A204.1 (cell line): ENCODE data around the gene PARVB.

Experiments
- FAIRE-seq: peaks from 2 replicates; lab custom pipeline; 2012; peaks lifted over from hg19 to GRCh38; lab: Jason Lieb, UNC

The PARVB gene

GRCh38 chr22:44111562-44112155 lies 87.6 kb downstream of the PARVB start:
- FAIRE-seq = no peak

DNA sequence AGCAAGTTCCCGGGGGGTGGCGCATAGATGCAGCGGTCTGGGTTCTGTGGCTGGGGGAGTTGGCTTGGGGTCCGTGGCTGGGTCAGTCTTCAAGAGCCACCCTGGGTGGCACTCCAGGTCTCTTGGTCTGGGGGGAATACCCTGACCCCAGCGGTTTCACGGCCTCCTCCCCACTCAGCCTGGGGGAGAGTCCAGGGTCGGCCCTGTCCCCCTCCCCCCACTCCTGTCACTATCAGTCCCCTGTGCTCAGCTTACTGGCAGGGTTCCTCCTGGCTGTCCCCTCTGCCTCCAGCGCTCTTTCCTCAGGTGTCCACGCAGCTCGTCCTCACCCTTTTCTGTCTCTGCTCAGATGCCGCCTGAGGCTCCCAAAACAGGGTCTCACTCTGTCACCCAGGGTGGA lies 88.1 kb downstream of the PARVB start:
- no peak for FAIRE-seq

DNA sequence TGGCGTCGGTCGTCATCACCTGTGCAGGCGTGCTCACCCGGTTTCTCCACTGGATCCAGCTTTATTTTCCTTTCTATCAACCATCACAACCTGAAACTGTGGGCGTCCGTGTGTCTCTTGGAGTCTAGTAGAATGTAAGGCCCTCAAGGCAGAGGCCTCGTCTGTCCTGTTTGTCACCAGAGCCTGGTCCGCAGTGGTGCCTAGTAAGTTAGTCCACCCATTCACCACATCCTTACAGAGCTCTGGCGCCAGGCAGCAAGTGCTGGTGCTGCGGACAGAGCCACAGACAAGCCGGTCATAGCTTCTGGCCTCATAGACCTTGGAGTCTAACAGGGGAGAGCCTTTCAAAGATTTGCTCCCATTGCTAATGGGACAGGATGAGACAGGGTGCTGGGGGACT lies 92.2 kb downstream of the PARVB start:
- FAIRE-seq = no peak

- no peak for FAIRE-seq
Observed at GRCh38 chr22:44116755-44117684, 92.9 kb downstream of the PARVB start.

- FAIRE-seq = no peak
Observed at GRCh38 chr22:44117746-44118145, 93.6 kb downstream of the PARVB start.

GRCh38 chr22:44118645-44119315 lies 94.7 kb downstream of the PARVB start:
- no peak for FAIRE-seq

DNA sequence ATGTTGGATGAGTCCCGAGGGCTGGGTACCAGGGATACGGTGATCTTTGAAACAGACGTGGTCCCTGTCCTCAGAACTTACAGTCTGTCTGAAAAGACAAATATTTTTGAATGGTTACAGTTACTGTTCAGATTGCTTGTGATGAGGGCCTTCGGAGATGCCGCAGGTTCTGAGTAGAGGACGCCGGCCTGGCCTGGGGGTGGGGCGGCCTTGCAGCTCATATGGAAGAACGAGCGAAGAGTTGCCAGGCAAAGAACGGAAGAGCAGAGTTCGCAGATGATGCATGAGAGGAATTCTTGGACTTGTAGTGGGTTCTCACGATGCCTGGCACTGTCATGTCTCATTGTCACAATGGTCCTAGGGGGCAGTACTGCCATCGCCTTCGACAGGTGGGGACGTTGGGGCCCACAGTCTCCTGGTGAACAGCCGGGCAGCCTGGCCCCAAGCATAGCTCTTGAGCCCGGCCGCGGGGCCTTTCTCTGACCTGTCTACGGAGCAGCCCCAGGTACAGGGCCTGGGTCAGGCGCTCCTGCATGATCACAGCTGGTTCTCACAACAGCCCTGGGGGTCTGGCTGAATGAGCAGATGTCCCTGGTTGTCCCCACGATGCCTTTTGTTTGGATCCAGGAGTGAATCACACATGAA lies 95.7 kb downstream of the PARVB start:
- FAIRE-seq = no peak

GRCh38 chr22:44120314-44120704 lies 96.2 kb downstream of the PARVB start:
- no peak for FAIRE-seq

- FAIRE-seq = no peak
Observed at GRCh38 chr22:44125421-44125820, 101.3 kb downstream of the PARVB start.

- no peak for FAIRE-seq
Observed at GRCh38 chr22:44126807-44127206, 102.7 kb downstream of the PARVB start.

DNA sequence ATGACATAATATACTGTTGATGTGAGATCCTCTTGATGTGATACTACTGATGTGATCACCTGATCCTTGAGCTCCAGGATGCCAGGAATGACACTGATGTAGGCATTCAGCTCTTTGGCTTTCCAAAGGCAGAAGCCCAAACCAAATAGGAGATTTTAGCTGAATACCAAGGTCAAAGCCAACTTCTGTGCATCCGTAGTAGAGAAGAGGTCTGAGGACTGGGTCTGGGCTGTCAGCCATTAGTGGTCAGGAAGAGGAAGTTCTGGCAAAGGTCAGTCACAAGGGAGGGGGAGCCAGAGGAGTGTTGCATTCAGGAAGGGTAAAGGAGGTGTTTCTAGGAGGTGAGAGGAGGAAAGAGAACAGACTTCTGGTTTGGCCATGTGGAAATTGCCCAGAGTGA lies 103.3 kb downstream of the PARVB start:
- no peak for FAIRE-seq

GRCh38 chr22:44128958-44129618 lies 105.0 kb downstream of the PARVB start:
- no peak for FAIRE-seq

DNA sequence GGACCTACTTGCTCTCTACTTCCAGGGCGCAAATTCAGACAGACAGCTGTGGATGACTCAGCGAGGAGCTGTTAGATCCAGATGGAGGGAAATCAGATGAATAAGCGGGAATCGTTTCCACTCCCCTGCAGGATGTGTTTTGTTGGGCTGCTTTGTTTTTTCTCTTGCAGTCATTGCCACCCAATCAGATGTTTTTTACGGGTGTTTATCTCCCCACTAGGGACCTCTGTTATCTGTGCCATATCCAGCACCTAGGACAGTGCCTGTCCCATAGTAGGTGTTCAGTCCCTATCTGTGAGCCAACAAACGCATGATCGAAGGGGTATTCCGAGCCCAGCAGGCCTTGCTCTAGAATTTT lies 105.5 kb downstream of the PARVB start:
- FAIRE-seq = no peak

GRCh38 chr22:44130076-44130711 lies 106.1 kb downstream of the PARVB start:
- FAIRE-seq = no peak

DNA sequence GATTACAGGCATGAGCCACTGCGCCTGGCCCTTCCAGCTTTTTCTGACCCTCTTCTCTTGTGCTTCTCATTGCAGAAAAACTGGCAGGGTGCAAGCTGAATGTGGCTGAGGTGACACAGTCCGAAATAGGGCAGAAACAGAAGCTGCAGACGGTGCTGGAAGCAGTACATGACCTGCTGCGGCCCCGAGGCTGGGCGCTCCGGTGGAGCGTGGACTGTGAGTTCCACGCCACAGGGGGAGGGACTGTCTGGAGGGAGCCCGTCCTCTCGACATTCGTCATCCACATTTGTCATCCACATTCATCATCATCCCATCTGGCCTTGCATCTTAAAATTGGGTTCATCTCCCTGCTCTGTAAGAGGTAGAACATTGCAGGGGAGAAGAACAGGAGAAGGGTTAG lies 107.3 kb downstream of the PARVB start:
- FAIRE-seq = no peak

- no peak for FAIRE-seq
Observed at GRCh38 chr22:44131989-44132685, 108.0 kb downstream of the PARVB start.

DNA sequence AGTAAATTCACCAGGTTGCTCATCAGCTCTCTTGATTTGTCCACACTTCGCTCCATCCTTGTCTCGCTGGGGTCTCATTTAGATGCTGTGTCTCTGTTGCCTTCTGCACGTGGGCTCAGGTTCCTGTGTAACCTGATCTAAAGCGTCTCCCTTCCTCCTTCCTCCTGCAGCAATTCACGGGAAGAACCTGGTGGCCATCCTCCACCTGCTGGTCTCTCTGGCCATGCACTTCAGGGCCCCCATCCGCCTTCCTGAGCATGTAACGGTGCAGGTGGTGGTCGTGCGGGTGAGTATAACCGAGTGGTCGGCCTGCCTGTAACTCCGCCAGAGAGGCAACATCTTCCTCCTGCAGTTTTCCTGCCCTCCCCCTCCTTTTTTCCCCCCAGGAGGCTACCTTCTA lies 108.6 kb downstream of the PARVB start:
- FAIRE-seq = no peak

DNA sequence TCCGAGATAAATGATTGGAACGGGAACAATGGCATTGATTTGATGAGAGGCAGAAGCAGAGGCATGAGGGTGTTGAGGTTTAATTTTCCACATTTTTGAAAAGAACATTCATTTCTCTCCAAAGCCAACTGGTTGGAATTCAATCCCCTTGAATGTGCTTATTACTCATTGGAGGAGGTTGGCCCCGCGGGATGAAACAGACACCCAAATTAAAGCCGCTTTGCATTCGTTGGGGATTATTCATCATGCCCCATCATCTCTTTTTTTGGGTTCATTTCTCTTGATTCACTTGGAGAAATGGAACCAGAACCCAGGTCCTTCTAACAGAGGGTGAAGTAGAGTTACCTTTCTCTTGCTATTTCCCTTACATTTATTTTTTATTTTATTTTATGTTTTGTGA lies 109.1 kb downstream of the PARVB start:
- no peak for FAIRE-seq

- FAIRE-seq = no peak
Observed at GRCh38 chr22:44133901-44134571, 109.9 kb downstream of the PARVB start.

DNA sequence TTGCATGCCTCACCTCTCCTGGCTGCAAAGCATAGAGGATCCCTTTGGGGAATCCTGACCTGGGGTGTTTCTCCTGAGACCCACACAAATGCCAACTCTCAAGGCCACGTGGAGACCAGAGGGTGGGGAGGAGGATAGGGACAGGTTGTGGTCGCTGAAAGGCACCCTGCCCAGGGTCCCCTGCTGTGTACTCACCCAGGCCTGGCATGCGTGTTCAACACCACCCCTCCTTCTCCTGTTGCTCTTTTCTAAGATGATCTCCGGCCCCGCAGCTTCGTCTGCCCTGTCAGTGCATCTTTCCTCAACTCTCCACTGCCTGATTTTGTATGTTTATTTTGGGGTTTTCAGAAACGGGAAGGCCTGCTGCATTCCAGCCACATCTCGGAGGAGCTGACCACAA lies 112.0 kb downstream of the PARVB start:
- no peak for FAIRE-seq

DNA sequence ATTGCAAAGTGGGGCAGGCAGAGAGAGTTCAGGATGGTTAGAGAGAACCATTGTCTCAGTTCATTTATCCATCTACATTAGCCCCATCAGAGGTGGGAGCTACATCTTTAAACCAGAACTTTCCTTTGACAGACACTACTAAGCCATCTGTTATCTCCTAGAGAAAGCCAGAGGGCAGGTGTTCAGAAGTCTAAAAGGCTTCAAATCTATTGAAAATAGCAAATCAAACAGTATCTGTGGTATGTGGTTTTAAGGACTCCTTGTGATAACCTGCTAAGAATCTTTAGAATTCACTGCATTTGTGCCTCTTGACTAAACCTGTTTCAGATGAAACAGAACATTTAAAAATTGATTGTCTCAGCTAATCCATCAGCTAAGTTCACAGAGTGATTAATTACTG lies 112.7 kb downstream of the PARVB start:
- FAIRE-seq = no peak
